GM18517 (cell line): Measurements from ENCODE around the gene IRF2.
A peak's percentile ranks its signal among the peaks of the same experiment; 100 is the strongest.

Experiments
- ATAC-seq: cut with Tn5 transposase; IDR thresholded peaks from one replicate; pipeline ENCODE4 v1.9.1; 2021; ENCODE audit warnings: mild to moderate bottlenecking, moderate library complexity; ENCODE audit not compliant: unreplicated experiment

The IRF2 gene

GRCh38 chr4:184410748-184411147 is 63.6 kb downstream of the IRF2 start:
- no peak for ATAC-seq

- peak; percentile 58 for ATAC-seq
Observed at GRCh38 chr4:184409911-184410692, 64.2 kb downstream of the IRF2 start.

- ATAC-seq = no peak
Observed at GRCh38 chr4:184409502-184409901, 64.8 kb downstream of the IRF2 start.

GRCh38 chr4:184408684-184409081 is 65.7 kb downstream of the IRF2 start:
- no peak for ATAC-seq

- no peak for ATAC-seq
Observed at GRCh38 chr4:184408021-184408683, 66.2 kb downstream of the IRF2 start.

- ATAC-seq = no peak
Observed at GRCh38 chr4:184406958-184407391, 67.4 kb downstream of the IRF2 start.

GRCh38 chr4:184404047-184404446 is 70.3 kb downstream of the IRF2 start:
- ATAC-seq = no peak

- ATAC-seq = no peak
Observed at GRCh38 chr4:184403384-184403781, 71.0 kb downstream of the IRF2 start.

- ATAC-seq = no peak
Observed at GRCh38 chr4:184402740-184403383, 71.5 kb downstream of the IRF2 start.

GRCh38 chr4:184402239-184402638 is 72.1 kb downstream of the IRF2 start:
- ATAC-seq = no peak

GRCh38 chr4:184401397-184402171 is 72.8 kb downstream of the IRF2 start:
- ATAC-seq = no peak

- no peak for ATAC-seq
Observed at GRCh38 chr4:184400891-184401290, 73.5 kb downstream of the IRF2 start.

- no peak for ATAC-seq
Observed at GRCh38 chr4:184400375-184400870, 73.9 kb downstream of the IRF2 start.

- ATAC-seq = no peak
Observed at GRCh38 chr4:184399512-184399908, 74.8 kb downstream of the IRF2 start.

GRCh38 chr4:184398741-184399511 is 75.4 kb downstream of the IRF2 start:
- no peak for ATAC-seq

- no peak for ATAC-seq
Observed at GRCh38 chr4:184397516-184398163, 76.7 kb downstream of the IRF2 start.

- ATAC-seq = no peak
Observed at GRCh38 chr4:184396570-184397515, 77.5 kb downstream of the IRF2 start.

- ATAC-seq = peak; percentile 86
Observed at GRCh38 chr4:184395971-184396391, 78.4 kb downstream of the IRF2 start.
